Measurements from ENCODE around the gene MSI2.

Gene MSI2

DNA sequence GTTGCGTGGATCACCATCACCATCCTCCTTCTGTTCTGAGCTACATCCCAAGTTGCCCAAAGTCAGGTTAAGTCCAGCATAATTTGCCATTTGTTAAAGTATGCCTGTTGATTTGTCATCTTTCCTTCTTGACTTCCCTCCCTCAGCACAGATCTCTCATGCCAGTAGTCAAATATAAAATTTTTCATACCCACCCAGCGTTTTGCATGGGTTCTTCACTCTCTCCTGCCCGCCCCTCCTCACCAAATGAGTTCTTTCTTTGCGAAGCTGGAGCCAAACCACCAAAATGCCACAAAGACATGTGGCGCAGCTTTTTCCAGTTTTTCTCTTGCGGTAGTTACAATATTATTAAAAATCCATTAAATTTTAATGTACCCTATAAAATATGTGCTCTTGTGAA, 167.2 kb downstream of the MSI2 start:
- H3K27me3 ChIP-seq (ENCODE audit: low read length) = no peaks in the 10 kb centered on the region
- TF ChIP-seq, protein P1, sequence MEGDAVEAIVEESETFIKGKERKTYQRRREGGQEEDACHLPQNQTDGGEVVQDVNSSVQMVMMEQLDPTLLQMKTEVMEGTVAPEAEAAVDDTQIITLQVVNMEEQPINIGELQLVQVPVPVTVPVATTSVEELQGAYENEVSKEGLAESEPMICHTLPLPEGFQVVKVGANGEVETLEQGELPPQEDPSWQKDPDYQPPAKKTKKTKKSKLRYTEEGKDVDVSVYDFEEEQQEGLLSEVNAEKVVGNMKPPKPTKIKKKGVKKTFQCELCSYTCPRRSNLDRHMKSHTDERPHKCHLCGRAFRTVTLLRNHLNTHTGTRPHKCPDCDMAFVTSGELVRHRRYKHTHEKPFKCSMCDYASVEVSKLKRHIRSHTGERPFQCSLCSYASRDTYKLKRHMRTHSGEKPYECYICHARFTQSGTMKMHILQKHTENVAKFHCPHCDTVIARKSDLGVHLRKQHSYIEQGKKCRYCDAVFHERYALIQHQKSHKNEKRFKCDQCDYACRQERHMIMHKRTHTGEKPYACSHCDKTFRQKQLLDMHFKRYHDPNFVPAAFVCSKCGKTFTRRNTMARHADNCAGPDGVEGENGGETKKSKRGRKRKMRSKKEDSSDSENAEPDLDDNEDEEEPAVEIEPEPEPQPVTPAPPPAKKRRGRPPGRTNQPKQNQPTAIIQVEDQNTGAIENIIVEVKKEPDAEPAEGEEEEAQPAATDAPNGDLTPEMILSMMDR (IDR thresholded peaks at IDR 0.05; ENCODE audit: insufficient read depth, low read length, poor library complexity, severe bottlenecking) = no peak
- TF ChIP-seq EZH2phosphoT487 (conservative IDR thresholded peaks at IDR 0.05; ENCODE audit: low read length) = no peak
- H2AFZ ChIP-seq (ENCODE audit: low read depth, low read length, severe bottlenecking) = no peak overlapping the region
- no peak overlapping the region for H3K27ac ChIP-seq (ENCODE audit: low read depth, low read length)
- H4K20me1 ChIP-seq (ENCODE audit: low read depth, low read length) = no peaks in the 10 kb centered on the region
- no peak overlapping the region for H3K9ac ChIP-seq (ENCODE audit: low read length)
- no peaks in the 10 kb centered on the region for H3K36me3 ChIP-seq (ENCODE audit: low read length)
- H3F3A ChIP-seq (ENCODE audit: insufficient read depth) = no peaks in the 10 kb centered on the region
- peaks cover 56% of the 10 kb centered on the region for H3K79me2 ChIP-seq (ENCODE audit: insufficient read depth, low read length)
- no peaks in the 10 kb centered on the region for H3K9me3 ChIP-seq (ENCODE audit: insufficient read depth, low read length)
- H3K9me2 ChIP-seq (replicated peaks; ENCODE audit: insufficient read depth, low read length) = no peaks in the 10 kb centered on the region
- no peak overlapping the region for H3K4me2 ChIP-seq (ENCODE audit: low read depth, low read length, poor library complexity, severe bottlenecking)
- H3K4me3 ChIP-seq (ENCODE audit: insufficient read depth, low read length, poor library complexity, severe bottlenecking) = no peak overlapping the region

DNA sequence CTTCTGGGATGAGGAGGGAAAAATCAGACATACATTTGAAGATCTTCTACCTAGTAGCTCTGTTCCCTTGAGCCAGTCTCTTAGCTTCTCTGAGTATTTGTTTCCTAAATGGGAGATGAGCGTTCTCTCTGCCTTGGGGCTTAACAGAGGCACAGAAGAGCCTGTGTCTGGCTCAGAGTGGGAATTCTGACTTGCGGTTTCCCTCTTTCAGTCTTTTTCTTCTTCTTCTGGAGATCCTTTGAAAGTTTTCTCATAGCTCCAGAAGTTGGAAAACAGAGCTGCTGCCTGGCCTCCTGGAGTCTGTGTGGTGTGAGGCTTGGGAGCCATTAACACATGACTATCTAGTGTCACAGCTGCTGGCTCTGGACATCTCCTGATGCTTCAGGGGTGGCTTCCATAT, 167.9 kb downstream of the MSI2 start:
- Histone ChIP-seq H3K36me3 (ENCODE audit: low read length) (no peaks in the 10 kb centered on the region), H3K9me2 (replicated peaks; ENCODE audit: insufficient read depth, low read length) (no peaks in the 10 kb centered on the region), H3K79me2 (ENCODE audit: insufficient read depth, low read length) (peaks cover 61% of the 10 kb centered on the region), H3K27me3 (ENCODE audit: low read length) (no peaks in the 10 kb centered on the region), H3K9me3 (ENCODE audit: insufficient read depth, low read length) (no peaks in the 10 kb centered on the region), H2AFZ (ENCODE audit: low read depth, low read length, severe bottlenecking) (no peak overlapping the region), H3K27ac (ENCODE audit: low read depth, low read length) (no peak overlapping the region), H3K9ac (ENCODE audit: low read length) (no peak overlapping the region), H4K20me1 (ENCODE audit: low read depth, low read length) (no peaks in the 10 kb centered on the region), H3K4me2 (ENCODE audit: low read depth, low read length, poor library complexity, severe bottlenecking) (no peak overlapping the region), H3K4me3 (ENCODE audit: insufficient read depth, low read length, poor library complexity, severe bottlenecking) (no peak overlapping the region), H3F3A (ENCODE audit: insufficient read depth) (no peaks in the 10 kb centered on the region)
- no peak for TF ChIP-seq EZH2phosphoT487 (conservative IDR thresholded peaks at IDR 0.05; ENCODE audit: low read length)
- TF ChIP-seq, protein P1 (IDR thresholded peaks at IDR 0.05; ENCODE audit: insufficient read depth, low read length, poor library complexity, severe bottlenecking) = no peak

DNA sequence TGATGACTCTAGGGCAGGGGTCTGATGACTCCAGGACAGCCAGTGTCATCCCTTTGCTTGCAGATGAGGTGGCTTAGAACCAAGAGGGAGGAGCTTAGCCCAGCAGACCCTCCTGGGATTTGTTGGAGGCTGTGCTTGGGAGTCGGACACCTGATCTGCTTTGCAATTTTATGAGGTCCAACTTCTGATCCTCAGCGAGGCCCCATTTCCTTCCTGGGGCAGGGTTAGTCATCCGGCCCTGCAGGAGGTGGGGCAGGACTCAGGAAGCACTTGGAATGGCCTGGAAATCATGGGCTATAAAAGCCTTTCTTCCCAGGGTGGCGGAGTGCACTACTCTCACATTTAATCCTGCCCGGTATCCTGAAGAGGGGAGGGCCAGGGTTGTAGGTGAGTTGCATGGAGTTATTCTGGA, 168.5 kb downstream of the MSI2 start:
- H3K4me3 ChIP-seq (ENCODE audit: insufficient read depth, low read length, poor library complexity, severe bottlenecking) = no peak overlapping the region
- no peaks in the 10 kb centered on the region for H3K9me3 ChIP-seq (ENCODE audit: insufficient read depth, low read length)
- no peaks in the 10 kb centered on the region for H4K20me1 ChIP-seq (ENCODE audit: low read depth, low read length)
- H3K27me3 ChIP-seq (ENCODE audit: low read length) = no peaks in the 10 kb centered on the region
- no peak overlapping the region for H3K4me2 ChIP-seq (ENCODE audit: low read depth, low read length, poor library complexity, severe bottlenecking)
- TF ChIP-seq, protein P1 (IDR thresholded peaks at IDR 0.05; ENCODE audit: insufficient read depth, low read length, poor library complexity, severe bottlenecking) = no peak
- no peaks in the 10 kb centered on the region for H3K9me2 ChIP-seq (replicated peaks; ENCODE audit: insufficient read depth, low read length)
- no peak overlapping the region for H2AFZ ChIP-seq (ENCODE audit: low read depth, low read length, severe bottlenecking)
- H3K79me2 ChIP-seq (ENCODE audit: insufficient read depth, low read length) = peaks cover 63% of the 10 kb centered on the region
- no peak overlapping the region for H3K27ac ChIP-seq (ENCODE audit: low read depth, low read length)
- no peak overlapping the region for H3K9ac ChIP-seq (ENCODE audit: low read length)
- no peaks in the 10 kb centered on the region for H3K36me3 ChIP-seq (ENCODE audit: low read length)
- no peaks in the 10 kb centered on the region for H3F3A ChIP-seq (ENCODE audit: insufficient read depth)

DNA sequence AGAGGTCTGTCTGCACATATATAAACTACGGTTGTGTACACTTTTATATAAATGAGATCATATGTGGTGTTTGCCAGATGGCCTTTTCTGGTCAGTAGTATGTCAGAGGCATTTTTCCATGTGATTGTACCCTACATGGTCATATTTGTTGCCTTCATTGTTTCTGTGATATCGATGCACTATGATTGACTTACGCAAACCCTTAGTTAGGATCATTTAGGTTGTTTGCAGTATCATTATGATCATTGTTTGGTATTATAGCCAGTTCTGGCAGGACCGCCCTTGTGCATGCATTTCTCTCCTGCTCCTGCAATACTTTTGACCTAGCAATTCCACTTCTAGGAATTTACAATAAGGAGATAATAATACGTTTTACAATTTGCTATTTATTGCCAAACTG, 169.1 kb downstream of the MSI2 start:
- no peaks in the 10 kb centered on the region for H3K9me3 ChIP-seq (ENCODE audit: insufficient read depth, low read length)
- TF ChIP-seq EZH2phosphoT487 (conservative IDR thresholded peaks at IDR 0.05; ENCODE audit: low read length) = no peak
- TF ChIP-seq, protein P1 (IDR thresholded peaks at IDR 0.05; ENCODE audit: insufficient read depth, low read length, poor library complexity, severe bottlenecking) = no peak
- H3K27ac ChIP-seq (ENCODE audit: low read depth, low read length) = no peak overlapping the region
- H3K36me3 ChIP-seq (ENCODE audit: low read length) = no peaks in the 10 kb centered on the region
- no peak overlapping the region for H3K9ac ChIP-seq (ENCODE audit: low read length)
- no peak overlapping the region for H3K4me3 ChIP-seq (ENCODE audit: insufficient read depth, low read length, poor library complexity, severe bottlenecking)
- H3K9me2 ChIP-seq (replicated peaks; ENCODE audit: insufficient read depth, low read length) = no peaks in the 10 kb centered on the region
- H3K4me2 ChIP-seq (ENCODE audit: low read depth, low read length, poor library complexity, severe bottlenecking) = no peak overlapping the region
- H2AFZ ChIP-seq (ENCODE audit: low read depth, low read length, severe bottlenecking) = no peak overlapping the region
- peaks cover 63% of the 10 kb centered on the region for H3K79me2 ChIP-seq (ENCODE audit: insufficient read depth, low read length)
- no peaks in the 10 kb centered on the region for H3K27me3 ChIP-seq (ENCODE audit: low read length)
- no peaks in the 10 kb centered on the region for H3F3A ChIP-seq (ENCODE audit: insufficient read depth)
- no peaks in the 10 kb centered on the region for H4K20me1 ChIP-seq (ENCODE audit: low read depth, low read length)

Data from SU-DHL-6 (cell line).